GF-D8 (cell line): Measurements from ENCODE around the gene ZFP64.
"Not testable (repeated sequence)": the region's sequence is repeated elsewhere in the genome, so short reads cannot be mapped to it uniquely, and the experiment has no call there.

ENCODE experiments used
- DNase-seq: peaks from one replicate; lab custom pipeline; 2025; lab: John Stamatoyannopoulos, UW

Gene ZFP64

DNA sequence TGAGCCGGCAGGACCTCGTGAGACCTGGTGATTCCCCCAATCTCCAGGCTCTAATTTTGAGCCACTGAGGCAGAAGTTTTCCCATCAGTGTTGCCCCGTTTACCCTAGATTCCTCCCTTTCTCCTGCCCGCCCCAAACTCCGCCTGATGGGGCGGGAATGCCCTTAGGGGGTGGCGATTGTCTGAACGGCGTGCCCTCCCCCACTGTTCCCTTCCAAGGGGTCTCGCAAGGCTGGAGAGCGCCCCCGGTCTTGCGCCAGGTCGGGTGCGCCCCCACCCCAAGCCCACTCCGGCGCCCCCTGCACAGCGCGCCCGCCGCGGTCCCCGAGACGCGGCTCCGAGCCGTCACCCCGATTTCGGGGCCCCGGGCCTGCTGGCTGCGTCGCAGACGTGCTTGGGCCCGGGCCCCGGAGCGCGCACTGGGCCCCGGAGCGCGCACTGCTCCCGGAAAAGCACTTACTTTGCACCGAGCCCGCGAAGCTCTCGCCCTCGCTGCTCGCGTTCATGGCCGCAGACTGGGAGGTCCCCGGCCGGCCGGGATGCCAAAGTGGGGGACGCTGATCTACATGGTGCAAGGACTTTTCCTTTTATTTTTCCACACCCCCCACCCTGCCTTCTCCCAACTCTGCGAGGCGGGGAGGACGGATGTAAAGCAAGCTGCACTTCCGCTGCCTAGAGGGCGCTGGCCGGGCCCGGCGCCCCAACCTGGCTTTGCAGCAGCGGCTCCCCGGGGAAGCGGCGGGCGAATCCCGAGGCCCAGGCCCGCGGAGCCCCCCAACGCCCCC, at the start of gene ZFP64:
Gene ZFP64, minus strand, starts transcription at position 648 of the 784 bp plus-strand sequence. Its CDS starts 143 bp downstream, at position 505.
- peak; percentile 42 for DNase-seq

DNA sequence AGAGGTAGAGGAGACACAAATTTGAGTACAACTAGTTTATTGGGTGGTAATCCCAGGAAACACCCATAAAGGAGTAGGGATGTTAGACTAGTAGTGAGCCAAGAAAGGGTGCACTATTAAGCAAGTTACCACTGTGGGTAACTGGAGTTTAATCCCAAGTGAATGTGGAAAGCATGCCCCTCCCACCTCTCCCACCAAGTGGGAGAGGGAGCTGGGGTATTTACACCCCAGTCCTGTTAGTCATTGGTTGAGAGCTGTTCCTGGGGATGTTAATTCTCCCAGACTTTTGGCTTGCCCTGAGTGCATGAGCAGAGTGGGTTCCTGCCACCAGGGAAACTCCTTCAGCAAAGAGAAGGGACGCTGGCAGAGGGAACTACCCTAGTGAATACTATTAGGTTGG, 49.2 kb upstream of the ZFP64 start:
- DNase-seq: no peak

DNA sequence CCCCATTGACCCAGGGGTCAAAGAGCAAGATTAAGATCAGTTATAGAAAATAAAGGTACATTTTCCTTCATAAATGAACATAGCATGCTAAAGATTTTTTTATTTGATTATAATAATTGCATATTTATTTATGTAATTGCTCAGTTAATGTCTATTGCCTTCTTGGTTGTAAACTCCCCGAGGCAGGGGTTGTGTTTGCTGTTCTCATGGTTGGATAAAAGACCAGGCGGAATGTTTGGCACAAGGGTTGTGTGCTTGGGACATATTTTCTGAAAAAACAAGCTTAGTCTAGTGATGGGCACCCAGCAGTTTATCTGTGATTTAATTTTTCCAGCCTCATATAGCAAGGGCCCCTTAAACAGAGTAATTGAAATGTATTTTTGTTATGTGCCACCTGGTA, 47.5 kb upstream of the ZFP64 start:
- DNase-seq: no peak

DNA sequence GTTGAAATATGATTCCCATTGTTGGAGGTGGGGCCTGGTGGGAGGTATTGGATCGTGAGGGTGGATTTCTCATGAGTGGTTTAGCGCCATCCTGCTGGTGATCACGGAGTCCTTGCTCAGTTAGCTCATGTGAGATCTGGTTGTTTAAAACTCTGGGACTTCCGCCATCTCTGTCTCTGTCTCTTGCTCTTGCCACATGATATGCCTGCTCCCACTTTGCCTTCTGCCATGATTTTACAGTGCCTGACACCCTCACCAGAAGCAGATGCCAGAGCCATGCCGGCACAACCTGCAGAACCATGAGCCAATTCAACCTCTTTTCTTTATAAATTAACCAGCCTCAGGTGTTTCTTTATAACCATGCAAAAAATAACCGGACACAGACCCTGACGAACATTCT, 44.7 kb upstream of the ZFP64 start:
- DNase-seq: no peak

DNA sequence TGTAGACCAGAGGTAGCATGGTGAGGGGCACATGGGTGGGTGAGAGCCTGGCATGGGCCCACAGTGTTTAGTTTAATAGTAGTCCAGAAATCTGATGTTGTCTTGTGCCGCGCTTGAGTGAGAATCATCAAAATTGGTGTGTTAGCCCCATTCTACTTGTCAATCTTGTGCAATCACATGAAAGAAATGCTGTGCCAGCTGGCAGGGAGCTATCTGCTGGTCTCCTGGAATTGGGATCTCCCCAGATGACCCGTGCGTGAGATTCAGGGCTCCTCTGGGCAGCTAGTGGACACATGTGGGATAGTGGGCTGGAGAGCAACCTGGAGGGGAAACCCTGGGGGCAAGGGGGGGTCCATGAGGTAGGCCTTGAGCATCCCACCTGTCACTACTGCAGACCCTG, 43.5 kb upstream of the ZFP64 start:
- no peak for DNase-seq

DNA sequence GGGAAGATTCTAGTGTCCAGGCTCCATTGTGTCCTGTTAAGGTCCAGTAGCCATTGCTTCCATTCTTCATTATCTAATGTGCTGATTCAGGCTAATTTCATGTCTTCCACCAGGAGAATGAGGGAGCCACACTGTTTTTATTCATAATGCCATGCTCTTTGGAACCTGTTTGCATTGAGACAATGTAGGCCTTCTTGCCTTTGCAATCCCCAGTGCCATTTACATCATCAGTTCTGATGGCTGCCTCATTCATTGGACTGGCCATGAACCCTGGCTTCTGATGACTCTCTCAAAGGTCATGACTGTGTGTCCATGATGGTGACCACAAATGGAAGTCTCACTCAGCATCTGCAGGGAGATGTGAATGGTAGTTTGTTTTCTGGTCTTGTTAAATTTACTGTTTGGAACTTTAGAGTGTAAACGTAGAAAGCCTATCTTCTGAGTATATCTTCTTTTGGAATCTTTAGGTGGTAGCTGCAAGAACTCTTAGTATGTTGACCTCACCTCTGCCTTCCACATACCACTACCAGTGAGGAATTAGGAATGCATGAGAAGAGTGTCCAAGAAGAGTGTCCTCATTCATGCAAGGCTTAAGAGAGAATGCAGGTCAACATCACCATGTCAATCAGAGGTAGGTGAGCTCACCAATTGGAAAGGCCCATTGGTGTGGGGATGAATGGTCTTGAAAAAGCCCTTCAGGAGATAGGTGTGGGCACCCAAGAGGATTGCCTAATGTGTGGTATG, 42.9 kb upstream of the ZFP64 start:
- no peak for DNase-seq

DNA sequence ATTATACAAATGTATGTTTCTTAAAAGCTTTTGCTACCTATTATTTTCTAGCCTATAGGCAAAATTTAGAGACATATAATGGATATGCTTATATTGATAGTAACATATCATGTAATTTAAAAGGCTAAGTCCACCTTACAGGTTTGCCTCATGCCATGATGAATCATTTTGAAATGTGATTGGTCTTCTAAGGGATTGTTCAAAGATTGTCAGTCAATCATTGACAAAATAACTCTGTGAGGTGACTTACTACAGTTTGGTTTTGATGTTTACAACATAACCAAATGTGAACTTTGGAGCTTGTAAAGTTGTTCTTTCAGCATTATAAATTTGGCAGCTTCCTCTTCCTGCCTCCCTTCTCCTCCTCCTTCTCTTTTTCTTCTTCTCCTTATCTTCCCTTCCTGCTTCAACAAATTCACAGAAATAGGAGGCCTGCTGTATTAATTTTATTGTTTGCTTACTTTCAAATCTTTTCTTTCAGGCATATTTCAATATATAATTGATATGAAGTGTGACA, 39.7 kb upstream of the ZFP64 start:
- DNase-seq: no peak

DNA sequence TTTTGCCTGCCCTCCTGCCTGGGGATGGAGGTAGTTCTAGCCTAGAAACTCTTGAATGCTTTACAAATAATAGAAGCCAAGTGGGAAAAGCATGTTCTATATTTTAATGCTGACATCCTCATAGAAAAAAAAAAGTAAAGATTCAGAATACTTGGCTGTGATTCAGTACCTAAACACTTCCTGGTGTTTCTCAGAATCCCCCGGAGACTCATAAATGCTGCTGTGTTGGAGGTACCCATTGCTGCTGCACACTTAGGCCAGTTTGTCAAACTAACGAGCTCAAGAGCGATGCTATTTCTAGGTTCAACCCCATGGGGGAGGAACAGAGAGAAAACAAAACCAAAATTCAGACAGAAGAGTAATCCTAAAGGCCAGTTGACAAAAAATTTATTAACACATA, 38.8 kb upstream of the ZFP64 start:
- no peak for DNase-seq

DNA sequence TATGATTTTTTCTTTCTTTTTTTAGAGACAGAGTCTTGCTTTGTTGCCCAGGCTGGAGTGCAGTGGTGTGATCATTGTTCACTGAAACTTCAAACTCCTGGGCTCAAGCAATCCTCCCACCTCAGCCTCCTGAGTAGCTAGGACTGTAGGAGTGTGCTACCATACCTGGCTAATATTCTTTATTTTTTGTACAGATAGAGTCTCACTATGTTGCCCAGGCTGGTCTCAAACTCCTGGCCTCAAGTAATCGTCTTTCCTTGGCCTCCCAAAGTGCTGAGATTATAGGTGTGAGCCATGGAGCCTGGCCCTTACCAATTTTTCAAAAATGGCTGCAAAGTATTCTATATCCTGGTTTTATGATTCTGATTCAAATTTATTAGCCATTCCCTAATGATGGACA, 37.8 kb upstream of the ZFP64 start:
- not testable (repeated sequence) for DNase-seq

DNA sequence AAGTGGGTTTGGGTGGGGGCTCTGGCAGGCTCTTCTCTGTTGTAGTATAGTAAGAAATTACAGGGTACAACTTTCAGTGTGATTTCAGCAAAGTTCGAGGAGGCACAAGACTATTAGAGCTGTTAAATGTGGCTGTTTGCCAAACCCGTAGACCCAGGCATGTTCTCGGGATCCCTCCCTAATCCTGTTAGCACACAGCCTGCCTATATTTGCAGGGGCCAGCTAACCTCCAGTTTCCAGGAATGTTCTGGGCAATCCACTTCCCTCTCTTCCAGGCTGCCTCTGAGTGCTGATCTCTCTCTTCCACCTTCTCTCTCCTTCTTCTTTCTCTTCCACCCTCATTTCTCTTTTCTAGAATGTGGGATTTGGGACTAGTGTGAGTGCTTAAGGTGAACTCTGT, 34.8 kb upstream of the ZFP64 start:
- no peak for DNase-seq

DNA sequence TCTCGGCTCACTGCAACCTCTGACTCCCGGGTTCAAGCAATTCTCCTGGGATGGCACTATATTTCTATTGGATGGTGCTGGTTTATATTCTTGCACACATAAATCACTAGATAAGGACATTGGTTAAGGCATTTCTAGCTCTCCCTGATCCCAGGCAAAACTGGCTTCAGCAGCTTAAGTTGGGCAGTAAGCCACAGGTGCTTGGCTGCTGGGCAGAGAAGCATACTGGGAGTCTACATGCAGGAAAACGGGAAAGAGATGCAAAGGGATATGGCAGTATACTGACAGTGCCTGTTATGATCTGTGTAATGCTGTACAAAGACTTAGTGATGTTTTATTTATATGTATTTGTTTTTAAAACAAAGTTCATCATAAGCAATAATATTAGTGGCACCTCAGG, 33.3 kb upstream of the ZFP64 start:
- DNase-seq: no peak

DNA sequence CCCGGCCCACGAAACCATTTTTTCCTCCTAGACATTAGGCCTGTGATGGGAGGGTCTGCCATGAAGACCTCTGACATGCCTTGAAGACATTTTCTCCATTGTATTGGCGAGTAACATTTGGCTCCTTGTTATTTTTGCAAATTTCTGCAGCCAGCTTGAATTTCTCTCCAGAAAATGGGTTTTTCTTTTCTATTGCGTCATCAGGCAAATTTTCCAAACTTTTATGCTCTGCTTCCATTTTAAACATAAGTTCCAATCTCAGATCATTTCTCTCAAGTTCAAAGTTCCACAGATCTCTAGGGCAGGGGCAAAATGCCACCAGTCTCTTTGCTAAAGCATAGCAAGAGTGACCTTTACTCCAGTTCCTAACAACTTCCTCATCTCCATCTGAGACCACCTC, 29.8 kb upstream of the ZFP64 start:
- DNase-seq: not testable (repeated sequence)

DNA sequence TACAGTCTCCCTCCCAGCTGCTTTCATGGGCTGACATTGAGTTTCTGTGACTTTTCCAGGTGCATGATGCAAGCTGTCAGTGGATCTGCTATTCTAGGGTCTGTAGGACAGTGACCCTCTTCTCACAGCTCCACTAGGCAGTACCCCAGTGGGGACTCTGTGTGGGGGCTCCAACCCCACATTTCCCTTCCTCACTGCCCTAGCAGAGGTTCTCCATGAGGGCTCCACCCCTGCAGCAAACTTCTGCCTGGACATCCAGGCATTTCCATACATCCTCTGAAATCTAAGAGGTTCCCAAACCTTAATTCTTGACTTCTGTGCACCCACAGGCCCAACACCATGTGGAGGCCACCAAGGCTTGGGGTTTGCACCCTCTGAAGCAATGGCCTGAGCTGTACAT, 29.3 kb upstream of the ZFP64 start:
- DNase-seq: not testable (repeated sequence)

DNA sequence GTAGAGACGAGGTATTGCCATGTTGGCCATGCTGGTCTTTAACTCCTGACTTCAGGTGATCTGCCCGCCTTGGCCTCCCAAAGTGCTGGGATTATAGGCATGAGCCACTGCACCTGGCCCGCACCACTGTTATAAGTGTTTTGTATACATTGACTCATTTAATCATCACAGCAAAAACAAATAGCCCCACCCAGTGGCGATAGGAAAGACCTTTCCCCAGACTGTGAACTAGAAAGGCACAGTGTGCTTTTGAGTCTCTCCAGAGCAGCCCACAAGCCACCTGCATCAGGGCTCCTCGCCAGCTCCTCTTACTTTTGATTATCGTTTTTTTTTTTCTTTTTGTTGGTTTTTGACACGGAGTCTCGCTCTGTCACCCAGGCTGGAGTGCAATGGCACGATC, 27.9 kb upstream of the ZFP64 start:
- no peak for DNase-seq

DNA sequence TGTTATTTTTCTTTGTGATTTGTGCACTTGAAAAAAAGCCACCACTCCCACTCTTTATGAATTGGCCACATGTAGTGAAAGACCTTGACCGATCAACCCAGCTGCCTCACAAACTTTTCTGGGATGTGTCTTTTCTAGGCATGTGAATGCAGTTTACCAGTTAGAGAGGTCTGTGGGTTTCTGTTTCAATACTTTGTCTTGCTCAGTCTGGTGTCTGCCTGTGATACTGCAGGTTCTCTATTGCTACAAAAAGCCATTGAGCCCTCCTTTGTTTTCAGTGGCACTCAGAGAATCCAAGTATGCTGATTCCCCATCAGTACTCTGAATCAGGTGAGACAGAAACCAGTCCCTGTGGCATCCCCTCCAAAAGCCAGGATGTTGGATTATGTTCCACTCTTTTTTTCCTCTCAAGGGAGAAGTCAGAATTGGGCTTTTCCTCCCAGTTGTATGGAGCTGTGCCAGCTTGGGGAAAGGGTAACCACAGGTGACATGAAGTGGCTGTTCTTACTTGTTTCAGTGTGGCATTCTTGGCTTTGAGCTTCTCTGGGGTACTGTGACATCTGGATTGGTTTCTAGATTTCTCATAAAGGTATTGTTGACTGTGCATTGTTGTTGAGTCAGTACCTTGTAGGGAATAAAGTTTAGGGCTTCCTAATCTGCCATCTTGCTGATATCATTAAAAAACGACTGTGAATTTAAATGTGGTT, 26.3 kb upstream of the ZFP64 start:
- DNase-seq: no peak

DNA sequence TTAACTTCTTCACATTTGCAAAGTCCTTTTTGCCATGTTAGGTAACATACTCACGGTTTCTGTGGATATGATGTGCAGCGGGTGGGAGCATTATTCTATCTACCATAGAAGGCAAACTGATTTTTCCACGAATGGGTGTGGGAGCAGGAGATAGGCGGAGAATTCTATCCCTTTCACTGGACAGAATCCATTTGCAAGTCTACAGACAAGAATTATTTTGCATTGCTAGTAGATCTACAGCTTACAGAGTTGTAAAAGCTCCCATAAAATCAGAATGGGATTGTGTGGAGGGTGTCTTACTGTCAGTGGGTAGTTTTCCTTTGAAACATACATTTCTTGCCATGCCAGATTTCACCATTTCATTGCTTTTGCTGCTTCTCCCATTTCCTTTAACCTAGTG, 22.4 kb upstream of the ZFP64 start:
- DNase-seq: no peak

DNA sequence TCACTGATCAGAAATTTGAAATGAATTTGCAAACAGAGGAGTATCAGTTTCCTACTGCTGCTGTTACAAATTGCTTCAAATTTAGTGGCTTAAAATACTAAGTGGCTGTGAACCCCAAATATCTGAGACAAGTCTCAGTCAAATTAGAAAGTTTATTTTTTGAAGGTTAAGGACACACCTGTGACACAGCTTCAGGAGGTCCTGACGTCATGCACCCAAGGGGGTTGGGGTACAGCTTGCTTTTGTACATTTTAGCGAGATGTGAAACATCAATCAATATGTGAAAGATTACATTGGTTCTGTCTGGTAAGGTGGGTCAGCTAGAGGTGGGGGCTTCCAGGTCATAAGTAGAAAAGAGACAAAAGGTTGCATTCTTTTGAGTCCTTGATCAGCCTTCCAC, 21.4 kb upstream of the ZFP64 start:
- DNase-seq: no peak

DNA sequence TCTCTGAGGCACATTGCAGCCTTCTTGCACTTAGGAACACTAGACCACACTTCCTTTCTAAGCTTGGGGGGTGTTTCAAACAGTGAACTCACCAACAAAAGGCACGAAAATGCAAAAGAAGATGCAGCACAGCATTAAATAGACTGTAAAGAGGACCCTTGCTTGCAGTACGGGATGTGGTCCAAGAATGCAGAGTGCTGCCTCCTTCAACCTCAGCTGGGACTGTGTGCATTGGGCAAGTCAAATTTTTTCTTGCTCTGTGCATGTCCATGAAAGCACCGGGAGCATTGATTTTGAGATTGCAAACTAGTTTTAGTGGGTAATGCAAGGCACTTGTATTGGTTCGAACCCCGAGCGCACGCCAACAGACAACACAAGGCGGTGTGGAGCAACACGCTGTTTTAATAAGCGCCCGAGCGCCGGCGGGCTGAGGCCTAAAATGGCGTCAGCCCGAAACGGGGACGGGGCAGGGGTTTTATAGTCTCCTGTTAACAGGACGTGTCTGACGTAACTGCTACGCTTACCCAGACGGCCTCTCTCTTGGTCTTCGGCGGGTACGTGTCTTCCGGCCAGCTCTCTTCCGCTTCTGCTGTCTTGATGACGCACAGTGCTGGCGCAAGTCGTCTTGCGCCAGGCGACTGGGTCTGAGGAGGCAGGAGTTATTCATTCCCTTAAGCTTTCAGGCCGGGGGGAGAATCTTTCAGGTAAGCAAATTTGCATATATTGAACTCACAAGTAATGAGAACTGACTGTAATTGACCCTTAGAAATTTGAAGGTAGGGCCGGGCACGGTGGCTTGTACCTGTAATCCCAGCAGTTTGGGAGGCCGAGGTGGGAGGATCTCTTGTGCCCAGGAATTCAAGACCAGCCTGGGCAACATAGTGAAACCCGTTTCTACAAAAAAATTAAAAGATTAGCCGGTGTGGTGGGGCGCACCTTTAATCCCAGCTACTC, 18.7 kb upstream of the ZFP64 start:
- DNase-seq: no peak

DNA sequence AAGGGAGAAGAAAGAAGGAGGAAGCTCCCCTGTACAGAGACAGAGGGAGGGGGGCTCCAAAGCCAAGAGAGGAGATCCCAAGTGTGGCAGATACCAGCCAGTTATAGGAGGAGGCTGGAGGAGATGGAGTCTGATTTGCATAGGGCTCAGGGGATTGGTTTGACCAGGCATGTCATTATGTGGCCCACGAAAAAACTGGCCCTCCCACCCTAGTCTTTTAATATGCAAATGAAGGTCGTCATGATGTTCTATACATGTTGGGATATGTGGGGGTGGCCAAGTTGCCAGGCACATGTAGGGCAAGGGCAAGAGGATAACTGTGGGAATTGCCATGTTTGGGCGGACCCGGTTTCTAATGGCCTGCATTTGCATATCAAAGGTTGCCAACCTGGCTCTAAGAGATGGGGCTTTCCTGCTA, 17.6 kb upstream of the ZFP64 start:
- no peak for DNase-seq

DNA sequence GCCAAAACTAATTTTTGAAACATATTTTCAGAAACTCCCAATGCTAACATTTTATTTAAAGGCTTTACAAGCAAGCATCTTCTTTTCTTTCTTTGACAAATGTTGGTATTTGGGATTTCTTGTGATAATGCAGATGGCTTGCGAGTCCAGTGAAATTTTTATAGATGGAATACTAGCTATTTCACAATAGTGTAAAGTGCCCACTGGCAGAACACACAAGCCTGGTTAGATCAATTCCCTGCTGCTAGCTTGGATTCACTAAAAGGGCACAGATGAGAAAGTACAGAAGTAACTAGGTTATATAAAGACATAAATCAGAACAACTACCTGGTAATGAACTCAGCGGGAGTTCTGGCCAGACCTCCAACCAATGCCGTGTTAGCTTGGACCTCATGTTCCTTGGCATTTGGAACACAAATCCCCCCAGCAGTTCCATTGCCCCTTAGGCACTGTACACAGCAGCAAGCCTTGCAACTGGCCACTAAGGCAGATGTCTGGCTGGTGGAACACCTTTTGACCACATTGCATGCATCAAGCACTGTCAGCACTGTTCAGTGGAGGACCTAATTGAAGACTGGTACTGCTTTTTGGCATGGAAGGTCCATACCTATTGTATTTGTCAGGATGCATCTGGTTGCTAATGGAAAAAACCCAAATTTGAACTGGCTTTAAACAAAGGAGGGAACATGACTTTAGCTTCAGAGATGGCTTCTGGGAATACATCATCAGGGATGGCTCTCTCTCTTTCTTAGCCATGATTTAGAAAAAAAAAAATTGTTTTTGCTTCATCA, 15.6 kb upstream of the ZFP64 start:
- DNase-seq: no peak

DNA sequence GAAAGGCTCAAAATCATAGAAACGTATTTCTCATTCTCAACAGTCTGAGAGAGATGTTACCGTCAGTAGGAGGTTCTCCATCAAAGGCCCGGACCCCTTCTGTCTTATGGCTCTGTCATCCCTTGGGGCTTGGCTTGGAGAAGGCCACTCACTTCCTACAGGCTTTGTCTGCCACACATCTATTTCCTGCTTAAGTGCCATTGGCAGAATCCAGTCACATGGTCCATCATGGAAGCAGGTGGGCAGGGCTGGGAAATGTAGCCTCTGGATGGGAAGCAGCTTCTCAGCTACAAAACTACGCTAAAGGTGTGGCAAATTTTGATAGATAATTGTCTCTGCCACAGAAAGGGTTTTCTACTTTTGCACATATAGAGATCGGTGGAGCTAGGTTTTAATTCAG, 12.6 kb upstream of the ZFP64 start:
- DNase-seq: no peak
